GM18526 (cell line): ENCODE data around the gene NHERF2.

Source experiments
- POLR2A ChIP-seq: IDR thresholded peaks from 3 replicates; pipeline ENCODE4 v1.6.1; 2011; ENCODE audit not compliant: insufficient read length; ENCODE audit errors: extremely low read depth

The NHERF2 gene

DNA sequence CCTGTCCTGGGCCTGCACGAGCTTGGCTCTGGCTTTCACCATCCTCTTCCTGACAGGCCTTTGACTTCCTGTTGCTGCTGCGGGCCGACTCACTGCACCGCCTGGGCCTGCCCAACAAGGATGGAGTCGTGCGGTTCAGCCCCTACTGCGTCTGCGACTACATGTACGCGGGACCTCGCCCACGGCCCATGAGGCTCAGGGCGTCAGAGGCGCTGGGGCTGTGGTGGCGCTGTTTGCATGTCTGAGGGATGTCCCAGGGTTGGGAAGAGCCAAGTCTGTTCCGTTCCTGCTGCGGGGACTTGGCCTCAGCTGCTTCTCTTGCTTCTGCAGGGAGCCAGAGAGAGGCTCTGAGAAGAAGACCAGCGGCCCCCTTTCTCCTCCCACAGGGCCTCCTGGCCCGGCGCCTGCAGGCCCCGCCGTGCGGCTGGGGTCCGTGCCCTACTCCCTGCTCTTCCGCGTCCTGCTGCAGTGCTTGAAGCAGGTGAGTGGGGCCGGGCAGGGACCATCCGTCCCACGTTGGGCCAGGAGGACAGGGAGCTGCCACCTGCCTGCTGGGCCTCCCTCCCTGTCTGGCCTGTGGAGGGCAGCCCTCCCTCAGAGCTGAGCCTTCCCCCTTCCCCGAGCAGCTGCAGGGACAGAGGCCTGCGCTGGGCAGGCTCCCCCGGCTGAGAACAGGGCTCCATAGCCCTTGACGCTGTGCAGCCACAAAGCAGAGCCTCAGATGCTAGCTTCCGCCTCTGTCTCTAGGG, 44.9 kb downstream of the NHERF2 start:
- no peak for TF ChIP-seq POLR2A

DNA sequence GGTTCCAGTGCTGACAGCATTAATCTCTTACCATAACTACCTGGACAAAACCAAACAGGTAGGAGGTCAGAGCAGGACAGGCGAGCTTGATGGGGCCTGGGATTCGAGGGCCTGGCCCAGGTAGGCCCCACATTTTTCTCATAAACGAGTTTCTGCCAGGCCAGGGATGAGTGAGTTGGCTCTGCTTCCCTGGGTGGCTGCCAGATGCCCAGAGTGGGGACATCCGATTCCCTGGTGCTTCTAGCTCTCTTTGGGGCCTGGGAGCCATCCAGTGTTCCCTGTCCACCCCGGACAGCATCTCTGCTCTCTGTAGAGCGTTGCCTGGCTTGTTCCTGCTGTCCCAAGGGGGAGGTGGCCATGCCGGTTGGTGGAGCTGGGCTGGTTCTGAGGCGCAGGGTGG, 46.2 kb downstream of the NHERF2 start:
- TF ChIP-seq POLR2A, result no peak

DNA sequence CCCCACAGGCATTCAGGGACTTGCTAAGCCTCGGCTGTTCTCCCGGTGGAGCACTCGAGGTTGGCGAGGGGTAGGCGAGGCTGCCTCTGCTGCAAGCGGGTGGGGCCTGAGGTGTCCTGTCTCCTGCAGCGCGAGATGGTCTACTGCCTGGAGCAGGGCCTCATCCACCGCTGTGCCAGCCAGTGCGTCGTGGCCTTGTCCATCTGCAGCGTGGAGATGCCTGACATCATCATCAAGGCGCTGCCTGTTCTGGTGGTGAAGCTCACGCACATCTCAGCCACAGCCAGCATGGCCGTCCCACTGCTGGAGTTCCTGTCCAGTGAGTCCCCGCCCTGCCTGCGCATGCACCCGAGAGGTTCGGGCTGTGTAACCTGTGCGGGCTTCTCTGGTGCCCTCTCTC, 47.4 kb downstream of the NHERF2 start:
- TF ChIP-seq POLR2A, result no peak

DNA sequence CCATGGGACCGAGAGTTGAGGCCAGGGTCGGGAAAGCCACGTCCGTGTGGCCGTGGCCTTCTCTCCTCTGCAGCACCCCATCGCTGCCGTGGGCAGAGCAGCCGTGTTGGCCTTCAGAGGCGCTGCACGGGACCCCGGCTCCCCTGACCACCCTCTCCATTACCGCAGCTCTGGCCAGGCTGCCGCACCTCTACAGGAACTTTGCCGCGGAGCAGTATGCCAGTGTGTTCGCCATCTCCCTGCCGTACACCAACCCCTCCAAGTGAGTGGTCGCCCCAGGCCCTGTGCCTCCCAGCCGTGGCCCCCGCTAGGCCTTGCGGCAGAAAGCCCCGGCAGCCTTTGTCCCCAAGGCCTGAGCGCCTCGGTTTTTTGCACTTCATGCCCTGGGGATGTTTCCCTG, 48.9 kb downstream of the NHERF2 start:
- TF ChIP-seq POLR2A, result no peak

DNA sequence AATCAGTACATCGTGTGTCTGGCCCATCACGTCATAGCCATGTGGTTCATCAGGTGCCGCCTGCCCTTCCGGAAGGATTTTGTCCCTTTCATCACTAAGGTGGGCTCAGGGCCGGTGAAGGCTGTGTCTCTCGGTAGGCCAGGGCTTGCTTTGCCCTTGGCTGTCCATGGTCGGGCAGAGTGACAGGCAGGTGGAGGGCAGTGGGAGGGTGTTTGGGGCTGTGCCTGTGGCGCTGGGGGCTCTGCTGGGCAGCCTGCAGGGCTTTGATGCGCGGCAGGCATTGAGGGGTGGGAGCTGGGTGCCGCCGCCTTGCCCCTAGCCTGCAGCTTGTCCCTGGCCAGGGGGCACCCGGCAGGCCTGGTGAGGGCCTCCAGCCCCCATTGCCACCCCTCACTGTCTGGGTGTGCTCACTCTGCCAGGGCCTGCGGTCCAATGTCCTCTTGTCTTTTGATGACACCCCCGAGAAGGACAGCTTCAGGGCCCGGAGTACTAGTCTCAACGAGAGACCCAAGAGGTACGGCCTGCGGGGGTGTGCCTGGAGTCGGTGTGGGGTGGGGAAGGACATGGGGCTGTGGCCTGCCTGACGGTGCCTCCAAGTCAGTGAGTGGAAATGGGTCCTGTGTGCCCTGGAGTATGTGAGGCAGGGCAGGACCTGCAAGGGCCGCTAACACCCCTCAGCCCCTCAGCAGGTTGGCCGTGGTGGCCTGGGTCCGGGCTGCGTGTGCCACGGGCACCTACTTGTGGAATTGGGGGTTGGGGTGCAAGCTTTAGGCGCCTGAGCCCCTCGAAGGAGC, 49.6 kb downstream of the NHERF2 start:
- no peak for TF ChIP-seq POLR2A

DNA sequence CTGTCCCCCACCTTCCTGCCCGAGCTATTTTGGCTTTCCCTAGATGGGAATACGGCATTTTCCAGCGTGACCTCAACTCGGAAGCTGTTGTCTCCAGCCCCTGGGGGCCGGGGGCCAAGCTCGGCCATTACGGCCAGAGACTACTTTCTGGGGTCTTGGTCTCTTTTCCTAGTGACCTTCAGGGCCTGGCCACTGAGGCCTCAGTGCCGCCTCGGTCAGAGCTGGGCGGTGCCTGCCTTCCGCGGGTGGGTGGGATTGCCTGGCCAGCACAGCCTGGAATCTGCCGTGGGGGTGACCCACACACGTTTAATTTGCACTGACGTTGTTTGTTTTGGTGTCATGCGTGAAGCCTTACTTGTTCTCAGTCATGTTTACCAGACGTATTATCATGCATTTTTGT, 50.3 kb downstream of the NHERF2 start:
- TF ChIP-seq POLR2A, result no peak

DNA sequence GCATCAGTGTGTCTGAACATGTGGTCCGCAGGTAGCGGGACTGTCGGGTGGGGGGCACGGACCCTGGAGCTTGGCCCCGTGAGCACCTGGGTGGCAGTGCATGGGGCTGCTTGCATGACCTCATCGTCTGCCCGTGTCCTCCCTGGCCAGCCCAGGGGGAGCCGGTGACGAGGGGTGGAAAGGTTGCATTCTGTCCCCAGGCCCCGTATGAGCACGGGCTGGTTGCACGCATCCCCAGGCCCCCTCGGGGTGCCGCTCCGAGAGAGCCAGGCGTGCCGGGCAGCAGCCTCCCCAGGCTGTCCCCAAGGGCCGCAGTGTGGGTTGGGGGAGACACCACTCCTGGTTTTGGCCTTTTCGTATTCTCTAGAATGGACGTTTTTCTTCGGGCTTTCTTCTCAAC, 51.0 kb downstream of the NHERF2 start:
- TF ChIP-seq POLR2A, result no peak

DNA sequence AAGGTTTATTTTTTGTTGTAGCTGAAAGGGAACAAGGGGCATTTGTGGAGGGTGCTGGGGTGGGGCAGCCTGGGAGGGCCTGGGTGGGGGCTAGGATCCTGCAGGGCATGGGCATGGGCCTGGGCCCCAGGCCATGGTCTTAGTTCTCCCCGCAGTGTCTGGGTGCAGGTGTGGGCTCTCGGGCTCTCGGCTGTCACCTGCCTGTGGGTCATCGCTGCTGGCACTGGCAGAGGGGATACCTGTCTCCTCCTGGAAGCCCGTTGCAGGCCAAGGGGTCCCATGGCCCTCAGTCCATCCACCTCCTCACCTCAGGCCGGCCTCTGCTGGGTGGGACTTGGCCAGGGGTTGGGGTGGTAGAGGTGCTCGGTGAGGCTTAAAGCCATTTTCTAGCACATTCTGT, 51.4 kb downstream of the NHERF2 start:
- TF ChIP-seq POLR2A, result no peak

DNA sequence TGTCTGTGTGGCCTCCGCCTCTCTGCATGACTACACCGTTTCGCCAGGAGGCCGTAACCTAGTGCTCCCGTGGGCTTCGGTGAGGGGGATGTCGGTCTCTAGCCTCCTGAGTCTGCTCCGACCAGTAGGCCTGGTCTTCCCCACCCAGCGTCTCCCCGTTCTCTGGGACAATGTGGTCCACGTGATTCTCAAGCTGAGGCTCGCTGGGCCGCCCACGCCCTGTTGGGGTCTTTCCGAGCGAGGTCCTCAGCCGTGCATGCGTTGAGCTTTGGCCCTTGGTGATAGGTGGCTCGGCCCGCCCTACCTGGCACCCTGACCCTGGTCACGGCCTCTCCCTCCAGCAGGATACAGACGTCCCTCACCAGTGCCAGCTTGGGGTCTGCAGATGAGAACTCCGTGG, 52.0 kb downstream of the NHERF2 start:
- no peak for TF ChIP-seq POLR2A

DNA sequence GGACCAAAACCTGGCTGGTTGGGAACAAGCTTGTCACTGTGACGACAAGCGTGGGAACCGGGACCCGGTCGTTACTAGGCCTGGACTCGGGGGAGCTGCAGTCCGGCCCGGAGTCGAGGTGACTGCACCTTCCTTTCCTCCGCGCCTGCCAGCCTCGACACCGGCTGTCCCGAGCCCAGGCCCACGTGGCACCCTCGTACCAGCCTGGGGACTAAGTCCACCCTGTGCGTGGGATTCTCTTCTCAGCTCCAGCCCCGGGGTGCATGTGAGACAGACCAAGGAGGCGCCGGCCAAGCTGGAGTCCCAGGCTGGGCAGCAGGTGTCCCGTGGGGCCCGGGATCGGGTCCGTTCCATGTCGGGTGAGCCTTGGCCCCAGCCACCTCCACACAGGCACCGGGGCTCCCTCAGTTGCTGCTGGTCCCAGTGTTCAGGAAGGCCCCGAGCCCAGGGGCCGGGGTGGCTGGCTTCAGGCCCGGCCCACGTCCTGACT, 52.7 kb downstream of the NHERF2 start:
- TF ChIP-seq POLR2A, result no peak

DNA sequence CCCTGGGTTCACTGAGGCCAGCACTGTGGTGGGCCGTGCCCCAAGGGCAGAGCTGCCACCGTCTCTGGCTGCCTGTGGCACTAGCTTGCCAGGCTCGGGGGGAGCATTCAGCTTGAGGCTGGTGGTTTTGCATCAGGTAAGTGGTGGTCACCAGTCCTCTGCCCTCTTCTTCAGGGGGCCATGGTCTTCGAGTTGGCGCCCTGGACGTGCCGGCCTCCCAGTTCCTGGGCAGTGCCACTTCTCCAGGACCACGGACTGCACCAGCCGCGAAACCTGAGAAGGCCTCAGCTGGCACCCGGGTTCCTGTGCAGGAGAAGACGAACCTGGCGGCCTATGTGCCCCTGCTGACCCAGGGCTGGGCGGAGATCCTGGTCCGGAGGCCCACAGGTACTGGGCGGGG, 53.3 kb downstream of the NHERF2 start:
- no peak for TF ChIP-seq POLR2A

DNA sequence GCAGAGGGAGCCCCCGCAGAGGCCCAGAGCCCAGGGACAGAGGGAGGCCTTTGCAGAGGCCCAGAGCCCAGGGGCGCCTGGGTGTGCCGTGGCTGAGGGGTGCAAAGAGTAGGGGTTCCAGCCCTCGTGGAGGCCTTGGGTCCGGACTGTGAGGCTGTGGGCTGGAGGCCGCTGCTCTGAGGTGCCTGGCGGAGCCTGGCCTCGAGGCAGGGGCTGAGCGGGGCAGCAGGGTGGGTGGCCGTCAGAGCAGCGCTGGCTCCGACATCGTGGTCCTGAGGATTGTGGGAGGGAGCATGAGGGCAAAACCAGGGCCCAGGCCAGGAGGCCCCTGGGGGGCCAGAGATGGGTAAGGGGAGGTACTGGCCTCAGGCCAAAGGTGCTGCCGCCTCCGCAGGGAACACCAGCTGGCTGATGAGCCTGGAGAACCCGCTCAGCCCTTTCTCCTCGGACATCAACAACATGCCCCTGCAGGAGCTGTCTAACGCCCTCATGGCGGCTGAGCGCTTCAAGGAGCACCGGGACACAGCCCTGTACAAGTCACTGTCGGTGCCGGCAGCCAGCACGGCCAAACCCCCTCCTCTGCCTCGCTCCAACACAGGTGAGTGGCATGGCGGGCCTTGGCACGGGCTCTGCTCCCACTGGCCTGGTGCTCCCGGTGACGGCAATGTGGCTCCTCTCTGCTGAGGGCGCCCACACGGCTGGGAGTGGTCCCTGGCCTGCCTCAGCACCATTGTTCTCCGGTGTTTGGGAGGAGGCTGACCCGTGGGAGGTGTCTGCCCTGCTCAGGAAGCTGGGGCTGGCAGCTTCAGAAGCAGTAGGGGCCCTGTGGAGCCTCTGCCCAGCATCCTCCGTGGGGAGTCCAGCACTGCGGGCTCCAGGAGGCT, 54.7 kb downstream of the NHERF2 start:
- TF ChIP-seq POLR2A, result no peak

DNA sequence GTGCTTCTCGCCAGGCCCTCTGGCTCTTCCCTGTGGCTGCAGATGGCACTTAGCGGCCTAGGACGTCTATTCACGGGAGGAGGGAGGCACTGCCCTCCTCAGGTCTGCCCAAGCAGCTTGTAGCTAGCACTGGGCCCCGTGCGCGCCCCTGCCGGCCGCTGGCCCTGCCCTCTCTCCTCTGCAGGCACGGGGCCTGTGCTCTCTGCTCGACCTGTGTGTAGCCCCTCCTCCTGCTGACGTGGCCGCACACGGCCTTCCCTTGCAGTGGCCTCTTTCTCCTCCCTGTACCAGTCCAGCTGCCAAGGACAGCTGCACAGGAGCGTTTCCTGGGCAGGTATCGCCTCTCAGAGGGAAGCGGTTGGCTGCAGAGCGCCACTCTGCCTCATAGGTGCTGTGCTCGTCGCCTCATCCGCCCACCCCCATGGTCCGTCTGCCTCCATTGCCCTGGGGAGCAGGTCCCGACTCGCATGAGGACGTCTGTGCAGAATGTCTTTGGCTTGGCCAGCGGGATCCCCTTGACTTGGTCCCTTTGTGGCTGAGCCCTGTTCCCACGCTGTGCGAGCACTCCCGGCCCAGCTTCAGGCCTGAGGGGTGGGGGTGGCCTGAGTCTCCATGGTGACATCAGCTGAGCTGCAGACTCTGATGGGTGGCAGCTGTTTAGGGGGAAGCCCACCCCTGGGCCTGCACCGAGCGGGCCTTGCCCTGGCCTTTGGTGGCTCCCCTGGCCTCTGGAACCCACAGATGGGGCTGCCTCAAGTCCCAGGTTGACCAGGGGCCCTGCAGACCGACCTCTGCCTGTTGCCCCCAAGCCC, 55.7 kb downstream of the NHERF2 start:
- TF ChIP-seq POLR2A, result no peak

DNA sequence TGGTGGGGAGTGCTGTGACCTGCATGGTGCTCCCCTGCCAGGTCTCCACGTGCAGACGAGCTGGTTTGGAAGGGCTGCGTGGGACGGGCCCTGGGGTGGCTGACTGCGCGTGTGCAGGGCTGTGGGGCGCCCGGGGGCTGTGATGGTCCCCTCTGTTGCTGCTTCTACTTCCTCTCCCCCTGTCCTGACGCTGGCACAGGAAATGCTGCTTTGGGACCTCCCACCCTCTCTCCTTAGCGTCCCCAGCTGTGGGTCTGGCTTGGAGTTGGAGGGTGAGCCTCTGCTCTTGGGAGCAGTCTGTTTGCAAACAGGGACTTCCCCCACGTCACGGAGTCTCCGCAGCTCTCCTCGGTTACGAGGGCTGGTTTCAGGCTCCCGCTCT, 56.3 kb downstream of the NHERF2 start:
- TF ChIP-seq POLR2A, result no peak

DNA sequence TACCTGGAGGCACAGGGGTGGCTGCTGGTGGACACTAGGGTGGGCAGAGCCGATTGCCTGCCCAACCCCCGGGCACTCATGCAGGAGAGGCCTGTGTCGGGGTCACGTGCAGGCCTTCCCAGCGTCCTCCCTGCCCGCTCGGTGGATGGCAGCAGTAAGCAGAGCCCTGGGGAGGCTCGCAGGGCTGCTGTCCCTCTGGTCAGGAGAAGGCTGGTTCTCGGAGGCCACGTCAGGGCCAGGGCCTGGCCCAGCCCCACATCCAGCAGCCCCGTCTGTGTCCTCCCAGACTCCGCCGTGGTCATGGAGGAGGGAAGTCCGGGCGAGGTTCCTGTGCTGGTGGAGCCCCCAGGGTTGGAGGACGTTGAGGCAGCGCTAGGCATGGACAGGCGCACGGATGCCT, 56.7 kb downstream of the NHERF2 start:
- no peak for TF ChIP-seq POLR2A
